Liver (tissue), 9 donors: ENCODE data around the gene ACP7. TPM values are rescaled to one million over a fixed set of nuclear protein-coding genes. Genes with fewer than 3 reads are reported as not detected.

Source experiments
- DNase-seq: peaks from one replicate; pipeline ENCODE4 v3.0.0-alpha.2; 2017; ENCODE audit warnings: low spot score
- H3K27ac ChIP-seq, 2 donors: one replicate each; pipeline ENCODE4 v1.7.0; 2013; ENCODE audit warnings: inconsistent platforms in 2 of 2, low read length in 2 of 2, control low read depth in 1 of 2, low read depth in 1 of 2, mild to moderate bottlenecking in 1 of 2
- H3K27me3 ChIP-seq, 4 donors: one replicate each; pipeline versions ENCODE4 v1.6.1 to v1.7.0; 2013; ENCODE audit warnings: low read length in 3 of 4, inconsistent platforms in 1 of 4, mild to moderate bottlenecking in 1 of 4, moderate library complexity in 1 of 4; ENCODE audit not compliant: control insufficient read depth in 4 of 4, insufficient read depth in 4 of 4
- H3K36me3 ChIP-seq, 4 donors: one replicate each; pipeline versions ENCODE4 v1.6.1 to v1.7.0; 2013; ENCODE audit warnings: low read length in 3 of 4, mild to moderate bottlenecking in 3 of 4, low read depth in 1 of 4, moderate library complexity in 1 of 4; ENCODE audit not compliant: control insufficient read depth in 4 of 4, insufficient read depth in 3 of 4
- H3K4me1 ChIP-seq, 4 donors: one replicate each; pipeline versions ENCODE4 v1.6.1 to v1.7.0; 2013; ENCODE audit warnings: low read length in 3 of 4, mild to moderate bottlenecking in 3 of 4, moderate library complexity in 1 of 4; ENCODE audit not compliant: control insufficient read depth in 4 of 4, insufficient read depth in 4 of 4
- H3K4me3 ChIP-seq, 3 donors: one replicate each; pipeline versions ENCODE4 v1.6.1 to v1.7.0; 2013; ENCODE audit warnings: low read length in 3 of 3, control low read depth in 1 of 3, low read depth in 1 of 3, mild to moderate bottlenecking in 1 of 3
- H3K9ac ChIP-seq, 2 donors: one replicate each; pipeline ENCODE4 v1.7.0; 2013; ENCODE audit warnings: low read length in 2 of 2, mild to moderate bottlenecking in 2 of 2, moderate library complexity in 2 of 2, control low read depth in 1 of 2, low read depth in 1 of 2
- H3K9me3 ChIP-seq, 4 donors: one replicate each; pipeline versions ENCODE4 v1.6.1 to v1.7.0; 2013; ENCODE audit warnings: low read length in 3 of 4; ENCODE audit not compliant: control insufficient read depth in 4 of 4
- EGR1 ChIP-seq, 2 donors: IDR thresholded peaks; 2 replicates each; pipeline ENCODE4 v1.6.1; 2016 to 2018; ENCODE audit warnings: antibody characterized with exemption in 2 of 2, low read depth in 2 of 2
- FOXA1 ChIP-seq: IDR thresholded peaks from 2 replicates; pipeline ENCODE4 v1.6.1; 2016; ENCODE audit warnings: antibody characterized with exemption
- FOXA2 ChIP-seq: IDR thresholded peaks from 2 replicates; pipeline ENCODE4 v1.6.1; 2016; ENCODE audit warnings: antibody characterized with exemption
- GABPA ChIP-seq, 2 donors: IDR thresholded peaks in 1 of 2; conservative IDR thresholded peaks in 1 of 2; 2 replicates each; pipeline ENCODE4 v1.6.1; 2016; ENCODE audit warnings: antibody characterized with exemption in 2 of 2, mild to moderate bottlenecking in 1 of 2, moderate library complexity in 1 of 2
- HNF4A ChIP-seq, 2 donors: conservative IDR thresholded peaks; 2 replicates each; pipeline ENCODE4 v1.6.1; 2016; ENCODE audit warnings: antibody characterized with exemption in 2 of 2, mild to moderate bottlenecking in 2 of 2
- HNF4G ChIP-seq: IDR thresholded peaks from 2 replicates; pipeline ENCODE4 v1.6.1; 2016; ENCODE audit warnings: antibody characterized with exemption
- JUND ChIP-seq, 2 donors: IDR thresholded peaks; 2 replicates each; pipeline ENCODE4 v1.6.1; 2016; ENCODE audit warnings: antibody characterized with exemption in 2 of 2
- NR2F2 ChIP-seq: IDR thresholded peaks from 2 replicates; pipeline ENCODE4 v1.6.1; 2016; ENCODE audit warnings: antibody characterized with exemption
- RAD21 ChIP-seq, 2 donors: IDR thresholded peaks; 2 replicates each; pipeline ENCODE4 v1.6.1; 2016; ENCODE audit warnings: antibody characterized with exemption in 2 of 2, mild to moderate bottlenecking in 2 of 2
- RXRA ChIP-seq, 2 donors: IDR thresholded peaks; 2 replicates each; pipeline ENCODE4 v1.6.1; 2017 to 2018; ENCODE audit warnings: antibody characterized with exemption in 2 of 2, mild to moderate bottlenecking in 1 of 2
- TAF1 ChIP-seq: conservative IDR thresholded peaks from 2 replicates; pipeline ENCODE4 v1.6.1; 2016; ENCODE audit warnings: antibody characterized with exemption, mild to moderate bottlenecking
- YY1 ChIP-seq: IDR thresholded peaks from 2 replicates; pipeline ENCODE4 v1.6.1; 2016; ENCODE audit warnings: antibody characterized with exemption, mild to moderate bottlenecking
- WGBS: extraction: QIAGEN DNeasy Blood & Tissue Kit; methylation state at CpG from one replicate; pipeline ENCODE4 v1.1.7; 2013; 5-methylcytosine and 5-hydroxymethylcytosine counted together
- polyA plus RNA-seq, 2 donors: library from polyadenylated mRNA; stranded (reverse) in 1 of 2; unstranded in 1 of 2; fragments of 200-250 nt in 1 of 2; fragments of >200 nt in 1 of 2; fragmentation: Nextera tagmentation in 1 of 2; extraction: Ambion mirVana in 1 of 2; gene quantifications; one replicate each; pipeline versions ENCODE4 v1.2.1 to v1.2.3, GENCODE V29; 2013 to 2015
- total RNA-seq, 2 donors: library from RNA; depleted of rRNA; stranded (reverse); fragments of >200 nt; gene quantifications; one replicate each; pipeline ENCODE4 v1.2.3, GENCODE V29; 2014
- TF ChIP-seq, protein P1 (sequence below): IDR thresholded peaks from 2 replicates; pipeline ENCODE4 v1.6.1; 2016; ENCODE audit warnings: antibody characterized with exemption
- TF ChIP-seq, protein P2 (sequence below): IDR thresholded peaks from 2 replicates; pipeline ENCODE4 v1.6.1; 2016; ENCODE audit warnings: antibody characterized with exemption, mild to moderate bottlenecking
- TF ChIP-seq, protein P3 (sequence below): IDR thresholded peaks from 2 replicates; pipeline ENCODE4 v1.6.1; 2016; ENCODE audit warnings: antibody characterized with exemption
- TF ChIP-seq, protein P4 (sequence below): IDR thresholded peaks from 2 replicates; pipeline ENCODE4 v1.6.1; 2016; ENCODE audit warnings: antibody characterized with exemption
- donor health status: healthy.
- donor health status: healthy.
- donor health status: healthy.
- donor health status: healthy.
- donor health status: healthy.

The ACP7 gene
- total and polyA plus RNA-seq, 4 donors, result 0.05 TPM; not detected in 3

DNA sequence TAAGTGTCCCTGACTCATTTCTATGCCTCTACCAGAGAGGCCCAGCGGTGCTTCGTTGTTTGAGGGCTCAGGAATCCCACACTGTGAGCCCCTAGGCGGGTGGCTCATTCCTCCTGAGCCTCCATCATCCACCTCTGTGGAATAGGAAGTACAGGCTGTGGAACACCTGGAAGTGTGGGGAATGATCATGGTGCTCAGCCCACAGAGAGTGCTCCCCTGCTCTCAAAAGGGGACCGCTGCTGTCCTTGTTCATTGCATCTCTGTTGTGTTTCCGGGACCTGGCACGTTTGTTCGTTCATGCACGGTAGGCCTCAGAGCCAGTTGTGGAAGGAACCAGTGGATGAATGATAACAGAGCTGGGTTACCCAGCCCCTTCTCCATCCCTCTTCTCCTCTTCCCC, 1.2 kb downstream of the ACP7 start:
- 85% methylated on average over 8 of the region's 8 CpGs for WGBS
- no peak for DNase-seq
- Histone ChIP-seq H3K9ac (no peak overlapping the region), H3K27me3 (peaks cover 0 to 3% (median 0%) of the 10 kb centered on the region in 4 donors), H3K4me1 (peaks cover 4 to 10% (median 6%) of the 10 kb centered on the region in 4 donors), H3K27ac (no peak overlapping the region), H3K4me3 (no peak overlapping the region), H3K36me3 (no peaks in the 10 kb centered on the region), H3K9me3 (no peaks in the 10 kb centered on the region)
- TF ChIP-seq YY1 (no peak), JUND (IDR thresholded peaks at IDR 0.05) (no peak), HNF4G (no peak), RAD21 (IDR thresholded peaks at IDR 0.05) (no peak), TAF1 (no peak), RXRA (IDR thresholded peaks at IDR 0.05) (no peak), HNF4A (conservative IDR thresholded peaks at IDR 0.05) (no peak)
- TF ChIP-seq, protein P1, sequence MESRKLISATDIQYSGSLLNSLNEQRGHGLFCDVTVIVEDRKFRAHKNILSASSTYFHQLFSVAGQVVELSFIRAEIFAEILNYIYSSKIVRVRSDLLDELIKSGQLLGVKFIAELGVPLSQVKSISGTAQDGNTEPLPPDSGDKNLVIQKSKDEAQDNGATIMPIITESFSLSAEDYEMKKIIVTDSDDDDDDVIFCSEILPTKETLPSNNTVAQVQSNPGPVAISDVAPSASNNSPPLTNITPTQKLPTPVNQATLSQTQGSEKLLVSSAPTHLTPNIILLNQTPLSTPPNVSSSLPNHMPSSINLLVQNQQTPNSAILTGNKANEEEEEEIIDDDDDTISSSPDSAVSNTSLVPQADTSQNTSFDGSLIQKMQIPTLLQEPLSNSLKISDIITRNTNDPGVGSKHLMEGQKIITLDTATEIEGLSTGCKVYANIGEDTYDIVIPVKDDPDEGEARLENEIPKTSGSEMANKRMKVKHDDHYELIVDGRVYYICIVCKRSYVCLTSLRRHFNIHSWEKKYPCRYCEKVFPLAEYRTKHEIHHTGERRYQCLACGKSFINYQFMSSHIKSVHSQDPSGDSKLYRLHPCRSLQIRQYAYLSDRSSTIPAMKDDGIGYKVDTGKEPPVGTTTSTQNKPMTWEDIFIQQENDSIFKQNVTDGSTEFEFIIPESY, result no peak
- TF ChIP-seq, protein P2, sequence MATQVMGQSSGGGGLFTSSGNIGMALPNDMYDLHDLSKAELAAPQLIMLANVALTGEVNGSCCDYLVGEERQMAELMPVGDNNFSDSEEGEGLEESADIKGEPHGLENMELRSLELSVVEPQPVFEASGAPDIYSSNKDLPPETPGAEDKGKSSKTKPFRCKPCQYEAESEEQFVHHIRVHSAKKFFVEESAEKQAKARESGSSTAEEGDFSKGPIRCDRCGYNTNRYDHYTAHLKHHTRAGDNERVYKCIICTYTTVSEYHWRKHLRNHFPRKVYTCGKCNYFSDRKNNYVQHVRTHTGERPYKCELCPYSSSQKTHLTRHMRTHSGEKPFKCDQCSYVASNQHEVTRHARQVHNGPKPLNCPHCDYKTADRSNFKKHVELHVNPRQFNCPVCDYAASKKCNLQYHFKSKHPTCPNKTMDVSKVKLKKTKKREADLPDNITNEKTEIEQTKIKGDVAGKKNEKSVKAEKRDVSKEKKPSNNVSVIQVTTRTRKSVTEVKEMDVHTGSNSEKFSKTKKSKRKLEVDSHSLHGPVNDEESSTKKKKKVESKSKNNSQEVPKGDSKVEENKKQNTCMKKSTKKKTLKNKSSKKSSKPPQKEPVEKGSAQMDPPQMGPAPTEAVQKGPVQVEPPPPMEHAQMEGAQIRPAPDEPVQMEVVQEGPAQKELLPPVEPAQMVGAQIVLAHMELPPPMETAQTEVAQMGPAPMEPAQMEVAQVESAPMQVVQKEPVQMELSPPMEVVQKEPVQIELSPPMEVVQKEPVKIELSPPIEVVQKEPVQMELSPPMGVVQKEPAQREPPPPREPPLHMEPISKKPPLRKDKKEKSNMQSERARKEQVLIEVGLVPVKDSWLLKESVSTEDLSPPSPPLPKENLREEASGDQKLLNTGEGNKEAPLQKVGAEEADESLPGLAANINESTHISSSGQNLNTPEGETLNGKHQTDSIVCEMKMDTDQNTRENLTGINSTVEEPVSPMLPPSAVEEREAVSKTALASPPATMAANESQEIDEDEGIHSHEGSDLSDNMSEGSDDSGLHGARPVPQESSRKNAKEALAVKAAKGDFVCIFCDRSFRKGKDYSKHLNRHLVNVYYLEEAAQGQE, result no peak
- TF ChIP-seq, protein P3, sequence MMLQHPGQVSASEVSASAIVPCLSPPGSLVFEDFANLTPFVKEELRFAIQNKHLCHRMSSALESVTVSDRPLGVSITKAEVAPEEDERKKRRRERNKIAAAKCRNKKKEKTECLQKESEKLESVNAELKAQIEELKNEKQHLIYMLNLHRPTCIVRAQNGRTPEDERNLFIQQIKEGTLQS, result no peak

DNA sequence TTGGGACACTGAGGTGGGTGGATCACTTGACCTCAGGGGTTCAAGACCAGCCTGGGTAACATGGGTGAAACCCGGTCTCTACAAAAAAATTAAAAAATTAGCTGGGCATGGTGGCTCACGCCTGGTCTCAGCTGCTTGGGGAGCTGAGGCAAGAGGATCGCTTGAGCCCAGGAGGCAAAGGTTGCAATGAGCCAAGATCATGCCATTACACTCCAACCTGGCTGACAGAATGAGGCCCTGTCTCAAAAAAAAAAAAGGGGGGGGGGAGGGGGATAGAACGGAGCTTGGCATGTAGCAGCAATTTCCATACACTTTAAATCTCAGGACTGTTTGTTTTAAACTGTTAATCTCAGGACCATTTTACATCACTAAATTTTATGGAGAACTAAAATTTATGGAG, 2.2 kb downstream of the ACP7 start:
- Histone ChIP-seq H3K9me3 (no peaks in the 10 kb centered on the region), H3K27ac (no peak overlapping the region), H3K27me3 (peaks cover 0 to 3% (median 0%) of the 10 kb centered on the region in 4 donors), H3K9ac (no peak overlapping the region), H3K4me3 (no peak overlapping the region), H3K4me1 (peaks cover 4 to 10% (median 6%) of the 10 kb centered on the region in 4 donors), H3K36me3 (no peaks in the 10 kb centered on the region)
- TF ChIP-seq, protein P3, result no peak
- TF ChIP-seq RAD21 (IDR thresholded peaks at IDR 0.05), result no peak
- TF ChIP-seq, protein P2, result no peak
- TF ChIP-seq JUND (IDR thresholded peaks at IDR 0.05), result no peak
- no peak for TF ChIP-seq EGR1 (IDR thresholded peaks at IDR 0.05; ENCODE audit: low read depth in 2 of 2)
- no peak for TF ChIP-seq FOXA1
- TF ChIP-seq, protein P1, result no peak
- TF ChIP-seq NR2F2, result no peak
- no peak for TF ChIP-seq GABPA (IDR thresholded peaks at IDR 0.05 in 1 of 2, conservative IDR thresholded peaks at IDR 0.05 in 1 of 2)
- TF ChIP-seq, protein P4, sequence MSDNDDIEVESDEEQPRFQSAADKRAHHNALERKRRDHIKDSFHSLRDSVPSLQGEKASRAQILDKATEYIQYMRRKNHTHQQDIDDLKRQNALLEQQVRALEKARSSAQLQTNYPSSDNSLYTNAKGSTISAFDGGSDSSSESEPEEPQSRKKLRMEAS, result no peak
- TF ChIP-seq FOXA2, result no peak
- no peak for TF ChIP-seq RXRA (IDR thresholded peaks at IDR 0.05)
- no peak for TF ChIP-seq HNF4A (conservative IDR thresholded peaks at IDR 0.05)
- WGBS, result 75% methylated on average over 4 of the region's 4 CpGs
- no peak for DNase-seq
